Cerebellar cortex (tissue), 1 donor: ENCODE results near the gene SPON1.
"Not testable (repeated sequence)": the region's sequence is repeated elsewhere in the genome, so short reads cannot be mapped to it uniquely, and the experiment has no call there.

Experiments used
- DNase-seq: peaks from one replicate; pipeline ENCODE4 v3.0.0-alpha.2; 2015; ENCODE audit warnings: low spot score

SPON1 gene

GRCh38 chr11:14248580-14248981, 286.1 kb downstream of the SPON1 start:
- peak; percentile 84 for DNase-seq

GRCh38 chr11:14249121-14249963, 286.8 kb downstream of the SPON1 start:
- peak; percentile 94 for DNase-seq

GRCh38 chr11:14251754-14252153, 289.2 kb downstream of the SPON1 start:
- DNase-seq = no peak

DNA sequence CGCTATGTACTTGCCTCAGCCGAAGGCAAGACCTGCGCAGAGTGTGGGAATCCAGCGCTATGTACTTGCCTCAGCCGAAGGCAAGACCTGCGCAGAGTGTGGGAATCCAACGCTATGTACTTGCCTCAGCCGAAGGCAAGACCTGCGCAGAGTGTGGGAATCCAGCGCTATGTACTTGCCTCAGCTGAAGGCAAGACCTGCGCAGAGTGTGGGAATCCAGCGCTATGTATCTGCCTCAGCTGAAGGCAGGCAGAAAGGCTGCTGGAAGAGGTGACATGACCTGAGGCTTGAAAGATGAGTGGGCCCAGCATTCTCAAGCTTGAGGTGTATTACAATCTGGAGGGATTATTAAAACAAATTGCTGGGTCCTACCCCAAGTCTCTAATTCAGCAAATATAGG, 290.0 kb downstream of the SPON1 start:
- not testable (repeated sequence) for DNase-seq

GRCh38 chr11:14253421-14253820, 290.9 kb downstream of the SPON1 start:
- no peak for DNase-seq

- DNase-seq = no peak
Observed at GRCh38 chr11:14253840-14254239, 291.3 kb downstream of the SPON1 start.

- DNase-seq = no peak
Observed at GRCh38 chr11:14254533-14255237, 292.2 kb downstream of the SPON1 start.

GRCh38 chr11:14255238-14255534, 292.7 kb downstream of the SPON1 start:
- no peak for DNase-seq

DNA sequence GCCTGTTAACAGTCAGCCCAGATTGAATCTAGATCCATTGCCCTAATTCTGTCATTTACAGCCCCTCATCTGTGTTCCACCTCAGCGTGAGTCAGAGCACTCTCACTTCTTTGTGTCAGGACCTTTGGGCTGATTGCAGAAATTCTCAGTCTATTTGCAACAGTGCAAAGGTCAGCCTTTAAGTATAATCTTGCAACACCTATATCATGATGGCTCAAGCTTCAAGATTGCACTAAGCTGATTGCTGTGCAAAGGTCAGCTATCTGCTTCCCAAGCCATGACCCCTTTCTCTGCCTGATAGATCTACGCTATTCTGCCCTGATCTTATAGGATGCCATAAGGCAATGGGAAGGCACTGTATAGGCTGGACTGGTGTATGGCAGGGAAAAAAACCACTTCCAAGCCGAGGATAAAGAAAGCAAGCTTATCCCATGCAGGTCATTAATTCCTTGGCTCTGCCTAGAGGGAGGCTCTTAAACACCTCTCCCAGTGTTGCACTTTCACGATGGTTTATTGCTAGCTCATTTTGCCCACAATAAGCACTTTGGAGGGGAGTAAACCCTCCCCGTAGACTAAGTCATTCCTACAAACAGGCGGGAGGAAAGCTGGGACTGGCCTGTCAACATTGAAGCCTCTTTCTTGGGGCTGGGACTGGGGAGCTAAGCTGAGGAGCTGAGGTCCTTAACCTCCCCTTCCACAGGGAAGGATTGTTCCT, 295.9 kb downstream of the SPON1 start:
- DNase-seq = no peak

DNA sequence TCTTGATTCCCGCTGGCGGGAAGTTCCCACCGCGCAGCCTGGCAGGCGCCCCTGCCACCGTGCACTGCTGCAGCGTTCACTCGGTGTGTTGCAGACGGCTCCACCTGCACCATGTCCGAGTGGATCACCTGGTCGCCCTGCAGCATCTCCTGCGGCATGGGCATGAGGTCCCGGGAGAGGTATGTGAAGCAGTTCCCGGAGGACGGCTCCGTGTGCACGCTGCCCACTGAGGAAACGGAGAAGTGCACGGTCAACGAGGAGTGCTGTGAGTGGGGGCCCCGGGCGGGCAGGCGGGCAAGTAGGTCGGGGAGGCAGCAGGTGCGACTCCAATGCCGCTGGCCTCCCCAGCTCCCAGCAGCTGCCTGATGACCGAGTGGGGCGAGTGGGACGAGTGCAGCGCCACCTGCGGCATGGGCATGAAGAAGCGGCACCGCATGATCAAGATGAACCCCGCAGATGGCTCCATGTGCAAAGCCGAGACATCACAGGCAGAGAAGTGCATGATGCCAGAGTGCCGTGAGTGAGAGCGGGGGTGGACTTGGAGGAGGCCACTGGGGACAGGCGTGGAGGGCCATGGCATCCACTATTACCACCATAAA, 296.8 kb downstream of the SPON1 start:
- no peak for DNase-seq

GRCh38 chr11:14259878-14260277, 297.4 kb downstream of the SPON1 start:
- no peak for DNase-seq

DNA sequence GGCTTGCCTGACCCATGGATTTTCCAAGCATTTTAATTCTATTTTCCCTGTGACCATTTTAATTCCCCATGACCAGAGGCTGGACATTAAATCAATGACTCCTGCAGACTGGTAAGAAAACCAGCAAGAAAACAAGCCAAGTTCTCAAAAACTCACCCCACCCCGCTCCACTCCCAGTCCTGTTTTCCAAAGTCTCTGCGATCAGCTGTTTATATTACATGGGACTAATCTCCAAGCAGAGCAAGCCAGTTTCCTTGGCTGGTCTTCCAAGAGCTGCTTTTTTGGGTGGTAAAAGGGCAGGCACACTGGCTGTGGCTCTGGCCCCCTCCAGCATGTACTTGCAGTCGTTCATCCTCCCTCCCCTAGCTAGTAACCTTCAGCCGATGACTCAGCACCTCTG, 298.5 kb downstream of the SPON1 start:
- no peak for DNase-seq

GRCh38 chr11:14262271-14262846, 299.8 kb downstream of the SPON1 start:
- DNase-seq = no peak

- DNase-seq = no peak
Observed at GRCh38 chr11:14264966-14265365, 302.4 kb downstream of the SPON1 start.

GRCh38 chr11:14266622-14267021, 304.1 kb downstream of the SPON1 start:
- DNase-seq = no peak

DNA sequence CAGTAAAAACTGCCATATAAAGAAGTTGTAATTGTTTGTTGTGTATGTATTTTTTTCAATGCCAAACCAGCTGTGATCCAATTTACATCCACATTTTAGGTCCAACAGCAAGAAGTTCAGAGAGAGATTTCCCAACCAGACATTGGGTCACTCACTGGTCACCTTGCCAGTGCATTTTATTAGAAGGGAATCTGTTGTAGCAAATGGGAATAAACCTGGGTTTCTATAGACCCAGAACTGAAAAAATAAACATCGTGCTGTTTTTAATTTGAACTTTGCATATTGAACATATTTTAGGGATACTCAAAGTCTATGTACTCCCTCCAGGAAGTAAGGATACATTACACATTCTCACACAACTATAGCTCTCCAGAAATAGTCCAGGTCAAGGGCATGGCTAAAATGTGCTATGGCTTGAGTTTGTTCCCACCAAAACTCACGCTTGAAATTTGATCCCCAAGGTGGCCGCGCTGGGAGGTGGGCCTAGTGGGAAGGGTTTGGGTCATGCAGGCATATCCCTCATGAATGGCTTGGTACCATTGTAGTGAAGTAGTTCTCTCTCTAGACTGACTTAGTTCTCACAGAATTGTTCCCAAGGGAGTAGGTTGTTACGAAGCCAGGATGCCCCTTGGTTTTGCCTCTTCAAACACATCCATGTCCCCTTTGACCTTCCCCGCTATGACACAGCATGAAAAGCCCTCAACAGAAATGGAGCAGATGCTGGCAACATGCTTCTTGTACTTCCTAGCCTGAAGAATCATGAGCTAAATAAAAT, 305.5 kb downstream of the SPON1 start:
- no peak for DNase-seq

- DNase-seq = no peak
Observed at GRCh38 chr11:14269692-14270573, 307.4 kb downstream of the SPON1 start.

DNA sequence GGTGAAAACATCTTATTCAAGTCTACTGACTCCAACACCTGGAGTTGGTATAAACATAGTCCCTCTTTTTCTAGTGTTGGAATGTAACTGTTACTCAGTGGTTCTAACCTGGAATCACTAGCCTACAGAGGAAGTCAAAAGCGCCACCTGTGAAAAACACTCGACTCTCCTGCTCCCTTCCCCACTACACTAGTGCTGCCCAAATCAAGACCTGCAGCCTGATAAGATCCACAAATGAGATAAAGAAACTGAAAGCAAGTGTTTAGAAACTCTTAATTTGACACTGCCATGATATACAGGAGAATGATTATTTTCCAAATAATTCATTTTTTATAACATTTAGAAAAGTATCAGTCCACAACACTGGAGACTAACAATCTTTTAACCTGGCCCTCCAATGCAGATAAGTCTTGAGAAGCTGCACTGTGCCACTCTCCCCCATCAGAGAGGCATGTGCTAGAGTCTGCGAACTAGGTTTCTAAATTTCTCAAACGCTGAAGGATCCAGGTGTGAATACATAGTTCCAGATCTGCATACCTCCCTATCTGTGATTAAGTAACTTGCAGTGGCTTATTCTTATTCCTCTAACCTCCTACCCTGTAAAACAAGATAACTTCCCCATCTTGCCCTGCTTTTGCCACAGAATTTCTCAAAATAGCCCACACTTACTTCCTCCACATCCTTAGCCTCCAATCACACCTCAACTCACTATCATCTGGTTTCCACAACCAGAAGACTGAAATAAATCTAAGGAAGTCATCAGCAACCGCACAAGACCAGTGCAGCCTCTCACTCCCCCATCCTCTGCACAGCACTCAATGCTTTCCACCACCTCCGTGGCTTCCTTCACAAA, 308.4 kb downstream of the SPON1 start:
- DNase-seq = no peak

GRCh38 chr11:14273895-14274294, 311.4 kb downstream of the SPON1 start:
- no peak for DNase-seq
